Neuronal stem cell (in vitro differentiated cells): Measurements from ENCODE around the gene SIK3.

Experiments used
- DNase-seq: peaks from one replicate; pipeline ENCODE4 v3.0.0-alpha.2; 2013; ENCODE audit warnings: low spot score
- H2AFZ ChIP-seq: one replicate; pipeline ENCODE4 v1.6.1; 2013; ENCODE audit warnings: mild to moderate bottlenecking, low read length, inconsistent platforms
- H2AK5ac ChIP-seq: 2 replicates; pipeline ENCODE4 v1.6.1; 2013; ENCODE audit warnings: low read depth, mild to moderate bottlenecking, inconsistent platforms, low read length, moderate library complexity, mixed read lengths
- H2BK120ac ChIP-seq: 2 replicates; pipeline ENCODE4 v1.6.1; 2013; ENCODE audit warnings: low read depth, mild to moderate bottlenecking, inconsistent platforms, low read length, moderate library complexity, mixed read lengths
- H2BK12ac ChIP-seq: one replicate; pipeline ENCODE4 v1.6.1; 2013; ENCODE audit warnings: low read length, inconsistent platforms
- H2BK15ac ChIP-seq: 2 replicates; pipeline ENCODE4 v1.6.1; 2013; ENCODE audit warnings: mild to moderate bottlenecking, low read length, inconsistent platforms, mixed read lengths
- H2BK5ac ChIP-seq: one replicate; pipeline ENCODE4 v1.6.1; 2013; ENCODE audit warnings: inconsistent platforms, mild to moderate bottlenecking, low read length, moderate library complexity
- H3K14ac ChIP-seq: one replicate; pipeline ENCODE4 v1.6.1; 2013; ENCODE audit warnings: low read length, inconsistent platforms
- H3K18ac ChIP-seq: 2 replicates; pipeline ENCODE4 v1.6.1; 2013; ENCODE audit warnings: low read length, inconsistent platforms
- H3K23ac ChIP-seq: 2 replicates; pipeline ENCODE4 v1.6.1; 2013; ENCODE audit warnings: low read depth, mild to moderate bottlenecking, mixed read lengths, low read length, inconsistent platforms; ENCODE audit not compliant: poor library complexity
- H3K27ac ChIP-seq: replicated peaks from 3 replicates; pipeline ENCODE4 v1.5.1; 2013; ENCODE audit warnings: low read length, inconsistent platforms
- H3K27me3 ChIP-seq, 3 experiments: 2 replicates each; pipeline ENCODE4 v1.6.1; 2013; ENCODE audit warnings: low read length in 3 of 3, mild to moderate bottlenecking in 2 of 3, inconsistent platforms in 1 of 3, low read depth in 1 of 3, mixed read lengths in 1 of 3, moderate library complexity in 1 of 3; ENCODE audit not compliant: control insufficient read depth in 3 of 3, insufficient read depth in 3 of 3
- H3K36me3 ChIP-seq, 2 donors: replicated peaks in 1 of 2; 2 replicates each; pipeline ENCODE4 v1.6.1; 2013; ENCODE audit warnings: low read length in 2 of 2; ENCODE audit not compliant: control insufficient read depth in 2 of 2, insufficient read depth in 2 of 2
- H3K4ac ChIP-seq: 2 replicates; pipeline ENCODE4 v1.6.1; 2013; ENCODE audit warnings: inconsistent platforms, mild to moderate bottlenecking, low read length, moderate library complexity
- H3K4me1 ChIP-seq, 2 donors: 1 replicate in 1 of 2; 2 replicates in 1 of 2; pipeline ENCODE4 v1.6.1; 2013; ENCODE audit warnings: low read length in 2 of 2, low read depth in 1 of 2; ENCODE audit not compliant: control insufficient read depth in 2 of 2, insufficient read depth in 1 of 2
- H3K4me2 ChIP-seq: one replicate; pipeline ENCODE4 v1.6.1; 2013; ENCODE audit warnings: mild to moderate bottlenecking, low read length, inconsistent platforms; ENCODE audit not compliant: insufficient read depth, poor library complexity, severe bottlenecking
- H3K4me3 ChIP-seq, 2 donors: 2 replicates each; pipeline ENCODE4 v1.5.1; 2013; ENCODE audit warnings: low read length in 2 of 2, mild to moderate bottlenecking in 2 of 2, inconsistent platforms in 1 of 2, moderate library complexity in 1 of 2
- H3K79me1 ChIP-seq: one replicate; pipeline ENCODE4 v1.6.1; 2013; ENCODE audit warnings: low read depth, mild to moderate bottlenecking, inconsistent platforms, low read length, moderate library complexity
- H3K9ac ChIP-seq: one replicate; pipeline ENCODE4 v1.6.1; 2013; ENCODE audit warnings: mild to moderate bottlenecking, low read depth, low read length, inconsistent platforms; ENCODE audit not compliant: poor library complexity
- H3K9me3 ChIP-seq, 2 donors: replicated peaks in 1 of 2; 2 replicates each; pipeline versions ENCODE3 to v1.6.1; 2013; ENCODE audit warnings: low read length in 2 of 2, mild to moderate bottlenecking in 2 of 2, inconsistent platforms in 1 of 2, low read depth in 1 of 2, mixed read lengths in 1 of 2, moderate library complexity in 1 of 2; ENCODE audit not compliant: control insufficient read depth in 2 of 2, insufficient read depth in 1 of 2
- H4K8ac ChIP-seq: one replicate; pipeline ENCODE4 v1.6.1; 2013; ENCODE audit warnings: low read depth, mild to moderate bottlenecking, inconsistent platforms, low read length, moderate library complexity
- H4K91ac ChIP-seq: one replicate; pipeline ENCODE4 v1.6.1; 2013; ENCODE audit warnings: low read length, low read depth, mild to moderate bottlenecking, inconsistent platforms; ENCODE audit not compliant: poor library complexity
- WGBS, 2 donors: extraction: QIAGEN DNeasy Blood & Tissue Kit; methylation state at CpG; one replicate each; pipeline ENCODE4 v1.1.7; 2013; ENCODE audit warnings: missing lambda C conversion rate in 2 of 2, mixed read lengths in 1 of 2; ENCODE audit not compliant: insufficient read length in 2 of 2, insufficient replicate concordance in 1 of 2; ENCODE audit errors: extremely low coverage in 2 of 2; 5-methylcytosine and 5-hydroxymethylcytosine counted together

SIK3 gene

DNA sequence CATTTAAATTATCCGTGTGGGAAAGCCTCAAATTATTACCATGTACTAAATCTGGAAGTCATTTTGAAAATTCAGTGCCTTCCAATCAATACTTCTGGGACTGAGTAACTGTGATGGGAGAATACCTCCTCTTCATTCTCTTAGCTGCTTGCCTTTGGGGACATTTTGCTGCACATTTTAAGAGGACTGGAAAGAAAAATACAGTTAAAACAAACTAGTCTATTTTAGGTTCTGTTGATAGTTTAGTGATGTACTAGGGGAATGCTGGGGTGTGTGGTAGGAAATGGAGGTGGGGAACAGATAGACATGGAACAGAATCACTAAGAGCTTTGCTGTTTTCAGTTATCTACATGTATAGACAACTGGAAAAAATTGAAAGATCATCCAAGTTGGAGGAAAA is 195.1 kb downstream of the SIK3 start:
- no peak overlapping the region for H3K4ac ChIP-seq
- no peak overlapping the region for H2BK15ac ChIP-seq
- no peaks in the 10 kb centered on the region for H3K4me1 ChIP-seq
- no peak overlapping the region for H3K27ac ChIP-seq
- H2BK5ac ChIP-seq: no peak overlapping the region
- H3K27me3 ChIP-seq: no peaks in the 10 kb centered on the region
- H3K4me3 ChIP-seq: no peak overlapping the region
- no CpG with 5 or more reads among the region's 1 CpG for WGBS, 2 donors
- no peaks in the 10 kb centered on the region for H3K79me1 ChIP-seq
- no peak overlapping the region for H3K18ac ChIP-seq
- H2BK120ac ChIP-seq: no peak overlapping the region
- DNase-seq: no peak
- no peak overlapping the region for H2AFZ ChIP-seq
- no peak overlapping the region for H4K8ac ChIP-seq
- H4K91ac ChIP-seq: no peak overlapping the region
- no peak overlapping the region for H2BK12ac ChIP-seq
- H3K4me2 ChIP-seq: no peak overlapping the region
- peaks cover 2 to 5% of the 10 kb centered on the region in 2 donors for H3K9me3 ChIP-seq
- H2AK5ac ChIP-seq: no peak overlapping the region
- H3K14ac ChIP-seq: no peak overlapping the region
- peaks cover 2 to 9% of the 10 kb centered on the region in 2 donors for H3K36me3 ChIP-seq
- H3K23ac ChIP-seq: no peak overlapping the region
- no peak overlapping the region for H3K9ac ChIP-seq

DNA sequence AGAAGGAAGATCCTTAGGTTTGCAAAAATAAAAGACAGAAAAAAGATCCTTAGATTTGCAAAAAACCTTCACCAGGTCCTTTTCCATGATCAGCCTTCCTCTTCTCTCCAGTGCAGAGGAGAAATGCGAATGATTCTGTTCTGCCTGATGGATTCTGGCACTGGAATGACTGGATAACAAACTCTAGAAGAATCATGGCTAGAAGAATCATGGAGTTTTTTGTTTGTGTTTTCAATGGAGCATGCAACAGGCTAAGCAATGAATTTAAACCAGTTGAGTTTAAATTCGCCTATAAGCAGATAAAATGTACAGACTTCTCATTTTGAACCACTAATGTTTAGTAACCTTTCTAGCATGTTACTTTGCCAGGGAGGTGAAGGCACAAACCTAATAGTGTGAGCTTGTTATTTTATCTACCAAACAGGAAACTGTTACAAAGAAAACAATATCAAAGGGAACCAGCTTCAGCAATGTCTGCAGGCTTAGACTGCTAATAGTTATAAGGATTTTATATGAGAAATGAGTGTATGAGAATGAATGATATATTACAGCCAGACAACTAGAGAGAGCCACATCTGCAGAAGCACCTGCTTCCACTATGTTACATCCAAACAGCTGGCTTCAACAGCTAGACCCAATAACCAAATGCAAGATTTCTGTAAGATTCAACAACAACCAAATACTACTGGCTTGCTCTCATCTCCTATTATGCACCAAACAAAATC is 196.1 kb downstream of the SIK3 start:
- Histone ChIP-seq H3K14ac (no peak overlapping the region), H3K9ac (no peak overlapping the region), H3K4ac (no peak overlapping the region), H4K8ac (no peak overlapping the region), H2AK5ac (no peak overlapping the region), H3K27me3 (no peaks in the 10 kb centered on the region), H3K27ac (no peak overlapping the region), H3K4me1 (no peaks in the 10 kb centered on the region), H3K4me2 (no peak overlapping the region), H3K36me3 (peaks cover 2 to 14% of the 10 kb centered on the region in 2 donors), H2BK5ac (no peak overlapping the region), H2BK12ac (no peak overlapping the region), H3K23ac (no peak overlapping the region), H3K4me3 (no peak overlapping the region), H4K91ac (no peak overlapping the region), H3K9me3 (peaks cover 2 to 5% of the 10 kb centered on the region in 2 donors), H2BK120ac (no peak overlapping the region), H2BK15ac (no peak overlapping the region), H3K18ac (no peak overlapping the region), H3K79me1 (no peaks in the 10 kb centered on the region), H2AFZ (no peak overlapping the region)
- WGBS, 2 donors: no CpG with 5 or more reads among the region's 2 CpGs
- DNase-seq: no peak

DNA sequence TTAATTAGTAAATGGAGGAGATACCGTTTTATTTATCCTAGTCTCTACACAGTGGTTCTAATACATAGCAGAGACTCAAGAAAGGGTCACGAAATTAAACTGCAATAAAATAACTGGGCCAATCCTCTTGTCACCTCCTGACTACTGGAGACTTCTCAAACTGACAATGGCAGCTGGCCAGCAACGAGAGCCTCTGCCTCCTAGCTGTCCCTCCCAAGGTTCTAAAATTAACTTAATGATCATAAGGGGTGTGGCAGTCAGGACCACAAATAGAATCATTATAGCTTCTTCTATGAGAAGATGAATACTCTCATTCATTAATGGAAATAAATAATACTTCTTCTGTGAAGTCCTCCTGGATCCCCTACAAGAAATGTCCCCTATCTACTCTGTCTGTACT is 197.0 kb downstream of the SIK3 start:
- Histone ChIP-seq H3K4me1 (no peaks in the 10 kb centered on the region), H4K91ac (no peak overlapping the region), H3K36me3 (peaks cover 5 to 23% of the 10 kb centered on the region in 2 donors), H4K8ac (no peak overlapping the region), H3K27me3 (no peaks in the 10 kb centered on the region), H2AK5ac (no peak overlapping the region), H2BK120ac (no peak overlapping the region), H3K14ac (no peak overlapping the region), H3K9me3 (peaks cover 2 to 5% of the 10 kb centered on the region in 2 donors), H3K18ac (no peak overlapping the region), H3K4ac (no peak overlapping the region), H3K79me1 (no peaks in the 10 kb centered on the region), H3K27ac (no peak overlapping the region), H3K23ac (no peak overlapping the region), H2BK5ac (no peak overlapping the region), H3K9ac (no peak overlapping the region), H2BK15ac (no peak overlapping the region), H3K4me2 (no peak overlapping the region), H3K4me3 (no peak overlapping the region), H2AFZ (no peak overlapping the region), H2BK12ac (no peak overlapping the region)
- no peak for DNase-seq
- no CpG with 5 or more reads among the region's 3 CpGs for WGBS, 2 donors

DNA sequence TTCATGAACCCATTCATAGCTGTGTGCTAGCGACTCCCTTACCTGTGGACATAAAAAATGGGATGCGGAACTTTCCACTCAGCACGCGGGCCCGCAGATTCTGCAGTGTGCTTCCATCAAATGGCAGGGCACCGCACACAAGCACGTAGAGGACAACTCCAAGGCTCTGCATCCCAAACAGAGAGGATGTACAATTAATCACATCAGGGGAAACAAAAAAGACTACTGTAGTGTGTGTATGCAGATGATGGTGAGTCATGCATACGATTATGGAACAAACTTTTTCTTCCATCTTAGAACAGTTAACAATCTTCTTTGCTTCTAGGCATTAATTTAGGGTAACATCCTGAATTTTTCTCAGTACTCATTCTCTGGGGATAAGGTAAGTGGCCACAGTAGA is 202.0 kb downstream of the SIK3 start:
- H3K79me1 ChIP-seq: no peaks in the 10 kb centered on the region
- H3K27me3 ChIP-seq: no peaks in the 10 kb centered on the region
- no peak overlapping the region for H2BK12ac ChIP-seq
- WGBS, 2 donors: no CpG with 5 or more reads among the region's 8 CpGs
- H3K9me3 ChIP-seq: peaks cover 2 to 5% of the 10 kb centered on the region in 2 donors
- H4K8ac ChIP-seq: no peak overlapping the region
- no peak overlapping the region for H3K4me3 ChIP-seq
- H3K36me3 ChIP-seq: peaks cover 8 to 62% of the 10 kb centered on the region in 2 donors
- no peak overlapping the region for H2AFZ ChIP-seq
- no peak overlapping the region for H3K27ac ChIP-seq
- no peak overlapping the region for H2AK5ac ChIP-seq
- no peak overlapping the region for H3K9ac ChIP-seq
- H3K4me1 ChIP-seq: no peaks in the 10 kb centered on the region
- H2BK120ac ChIP-seq: no peak overlapping the region
- no peak overlapping the region for H3K4me2 ChIP-seq
- no peak overlapping the region for H2BK15ac ChIP-seq
- H2BK5ac ChIP-seq: no peak overlapping the region
- H3K4ac ChIP-seq: no peak overlapping the region
- no peak overlapping the region for H3K18ac ChIP-seq
- no peak overlapping the region for H4K91ac ChIP-seq
- no peak overlapping the region for H3K14ac ChIP-seq
- no peak overlapping the region for H3K23ac ChIP-seq
- DNase-seq: no peak
